B cell (primary cell): ENCODE results near the gene GCNT2. TPM values are rescaled to one million over a fixed set of nuclear protein-coding genes. Genes with fewer than 3 reads are reported as not detected.

Experiments used
- ATAC-seq: fragments of 200-7000 bp; cut with Tn5 transposase; one replicate; pipeline ENCODE4 v1.10.0; 2021; ENCODE audit warnings: low read depth, mild to moderate bottlenecking, moderate number of reproducible peaks, moderate library complexity
- CTCF ChIA-PET: fragments of 350-600 bp; sonication (Branson Sonifier 250); formaldehyde crosslinking; loops from one replicate; lab custom pipeline; 2021; ENCODE audit warnings: antibody characterized with exemption, inconsistent platforms; lab: Charles Lee
- POLR2A ChIA-PET: fragments of 350-600 bp; sonication (Branson Sonifier 250); formaldehyde crosslinking; loops from one replicate; lab custom pipeline; 2021; ENCODE audit warnings: antibody characterized with exemption; lab: Charles Lee
- DNase-seq: peaks from one replicate; pipeline ENCODE4 v3.0.0; 2013
- H2AFZ ChIP-seq: 2 replicates; pipeline ENCODE4 v1.6.1; 2012; ENCODE audit warnings: mild to moderate bottlenecking, low read depth, low read length; ENCODE audit not compliant: insufficient read depth, poor library complexity, severe bottlenecking
- H3K27ac ChIP-seq, 2 donors: 1 replicate in 1 of 2; 2 replicates in 1 of 2; pipeline ENCODE4 v1.5.1; 2012 to 2013; ENCODE audit warnings: low read length in 2 of 2, mild to moderate bottlenecking in 2 of 2, moderate library complexity in 1 of 2
- H3K27me3 ChIP-seq, 4 experiments: fragments of 200-600 bp in 1 of 4; sonication (generic) in 1 of 4; replicated peaks in 1 of 4; 1 replicate in 2 of 4; 2 replicates in 2 of 4; pipeline versions ENCODE4 v1.6.1 to v1.7.0; 2013 to 2016; ENCODE audit warnings: low read length in 3 of 4, mild to moderate bottlenecking in 2 of 4, mixed read lengths in 1 of 4, moderate library complexity in 1 of 4; ENCODE audit not compliant: insufficient read depth in 4 of 4, control insufficient read depth in 3 of 4; ENCODE audit errors: control extremely low read depth in 1 of 4
- H3K36me3 ChIP-seq, 2 experiments: replicated peaks in 1 of 2; 1 replicate in 1 of 2; 2 replicates in 1 of 2; pipeline versions ENCODE4 v1.6.1 to v1.7.1; 2013; ENCODE audit warnings: low read length in 1 of 2; ENCODE audit not compliant: insufficient read depth in 2 of 2, control insufficient read depth in 1 of 2; ENCODE audit errors: control extremely low read depth in 1 of 2, extremely low read depth in 1 of 2
- H3K4me1 ChIP-seq, 2 donors: fragments of 200-600 bp in 1 of 2; sonication (generic) in 1 of 2; 1 replicate in 1 of 2; 2 replicates in 1 of 2; pipeline versions ENCODE4 v1.5.1 to v1.6.1; 2013 to 2017; ENCODE audit warnings: low read length in 2 of 2; ENCODE audit not compliant: control insufficient read depth in 2 of 2, insufficient read depth in 2 of 2
- H3K4me2 ChIP-seq: replicated peaks from 2 replicates; pipeline ENCODE3; 2012; ENCODE audit warnings: mild to moderate bottlenecking, low read depth, low read length; ENCODE audit not compliant: poor library complexity, severe bottlenecking
- H3K4me3 ChIP-seq, 5 experiments: fragments of 200-600 bp in 1 of 5; sonication (generic) in 1 of 5; 1 replicate in 3 of 5; 2 replicates in 2 of 5; pipeline versions ENCODE4 v1.5.1 to v1.7.0; 2011 to 2016; ENCODE audit warnings: low read length in 4 of 5, mild to moderate bottlenecking in 4 of 5, low read depth in 2 of 5, control low read depth in 1 of 5, moderate library complexity in 1 of 5; ENCODE audit not compliant: insufficient read depth in 1 of 5; ENCODE audit errors: control extremely low read depth in 1 of 5, extremely low read depth in 1 of 5
- H3K79me2 ChIP-seq: fragments of 200-600 bp; sonication (generic); one replicate; pipeline ENCODE4 v1.6.0; 2016; ENCODE audit warnings: low read length; ENCODE audit not compliant: control insufficient read depth, insufficient read depth
- H3K9ac ChIP-seq: fragments of 200-600 bp; sonication (generic); 2 replicates; pipeline ENCODE4 v1.6.1; 2017; ENCODE audit warnings: mild to moderate bottlenecking, low read length, moderate library complexity
- H3K9me3 ChIP-seq, 3 donors: one replicate each; pipeline versions ENCODE4 v1.6.1 to v1.7.1; 2013; ENCODE audit warnings: low read length in 2 of 3; ENCODE audit not compliant: control insufficient read depth in 2 of 3, insufficient read depth in 1 of 3; ENCODE audit errors: control extremely low read depth in 1 of 3
- H4K20me1 ChIP-seq: 2 replicates; pipeline ENCODE4 v1.6.0; 2012; ENCODE audit warnings: mild to moderate bottlenecking, low read length; ENCODE audit not compliant: insufficient read depth, control insufficient read depth, poor library complexity, severe bottlenecking
- H3K27ac Mint-ChIP-seq: one replicate; pipeline ENCODE4 v1.8.0; 2021; ENCODE audit warnings: mixed read lengths
- H3K27me3 Mint-ChIP-seq: one replicate; pipeline ENCODE4 v1.8.0; 2021; ENCODE audit warnings: mixed read lengths
- H3K4me1 Mint-ChIP-seq: one replicate; pipeline ENCODE4 v1.8.0; 2021; ENCODE audit warnings: mixed read lengths
- H3K4me3 Mint-ChIP-seq: one replicate; pipeline ENCODE4 v1.8.0; 2021; ENCODE audit warnings: mixed read lengths
- H3K9me3 Mint-ChIP-seq: one replicate; pipeline ENCODE4 v1.8.0; 2022; ENCODE audit warnings: mixed read lengths; ENCODE audit not compliant: insufficient read depth
- EZH2 ChIP-seq: IDR thresholded peaks from 2 replicates; pipeline ENCODE4 v1.6.1; 2012; ENCODE audit warnings: borderline replicate concordance, low read depth, mild to moderate bottlenecking, moderate library complexity, low read length; ENCODE audit not compliant: insufficient read depth, poor library complexity, severe bottlenecking
- WGBS: methylation state at CpG from one replicate; pipeline ENCODE4 v1.1.5; 2013; ENCODE audit warnings: missing lambda C conversion rate; ENCODE audit not compliant: insufficient coverage; 5-methylcytosine and 5-hydroxymethylcytosine counted together
- intact Hi-C: fragments of 100-400 bp; cut with micrococcal nuclease; formaldehyde crosslinking; loops from one replicate; pipeline ENCODE4 v1.10.0; 2022
- polyA plus RNA-seq: library from polyadenylated mRNA; depleted of rRNA; stranded (reverse); fragments of >200 nt; gene quantifications from 2 replicates; pipeline ENCODE4 v1.2.3, GENCODE V29; 2012
- total RNA-seq, 2 donors: library from RNA; stranded (reverse); fragments of 120-200 nt in 1 of 2; gene quantifications; 1 replicate in 1 of 2; 2 replicates in 1 of 2; pipeline versions ENCODE4 v1.2.3 to v1.2.4, GENCODE V29; 2013 to 2022
- TF ChIP-seq, protein P1 (sequence below): fragments of 200-600 bp; IDR thresholded peaks from one replicate; pipeline ENCODE4 v1.8.0; 2022; ENCODE audit warnings: antibody characterized with exemption, mild to moderate bottlenecking

The GCNT2 gene
- total and polyA plus RNA-seq, 2 donors (not counting 1 experiment from before 2014, with no cell fraction given), result 6.8 to 32.1 TPM

DNA sequence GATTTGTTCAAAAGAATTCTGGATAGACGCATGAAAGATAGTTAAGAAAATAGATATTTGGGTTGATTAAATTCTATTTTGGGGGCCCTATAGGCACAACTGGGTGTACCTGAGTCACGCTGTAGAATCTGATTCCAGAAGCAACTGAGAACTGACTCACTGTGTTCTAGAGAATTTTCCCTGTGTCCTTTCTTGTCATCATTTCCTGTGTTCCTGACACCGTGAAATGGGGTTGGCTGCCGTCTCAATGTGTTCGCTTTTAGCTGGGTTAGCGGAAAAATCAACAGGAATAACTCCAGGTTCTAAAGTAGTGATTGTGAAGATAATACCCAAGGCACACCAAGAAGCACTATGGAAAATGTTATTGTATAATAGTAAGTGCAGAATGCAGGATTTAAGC is 5.0 kb downstream of the GCNT2 start:
- peaks cover 42% of the 10 kb centered on the region for H3K4me1 Mint-ChIP-seq
- H3K27ac Mint-ChIP-seq, result no peak overlapping the region
- H3K9me3 ChIP-seq, result no peaks in the 10 kb centered on the region
- no peaks in the 10 kb centered on the region for H3K27me3 ChIP-seq
- H3K9ac ChIP-seq, result no peak overlapping the region
- no peaks in the 10 kb centered on the region for H3K9me3 Mint-ChIP-seq
- no peaks in the 10 kb centered on the region for H3K27me3 Mint-ChIP-seq
- no peak overlapping the region for H3K27ac ChIP-seq
- ATAC-seq, result no peak
- H3K4me2 ChIP-seq, result no peak overlapping the region
- no peak overlapping the region for H3K4me3 ChIP-seq
- TF ChIP-seq, protein P1, sequence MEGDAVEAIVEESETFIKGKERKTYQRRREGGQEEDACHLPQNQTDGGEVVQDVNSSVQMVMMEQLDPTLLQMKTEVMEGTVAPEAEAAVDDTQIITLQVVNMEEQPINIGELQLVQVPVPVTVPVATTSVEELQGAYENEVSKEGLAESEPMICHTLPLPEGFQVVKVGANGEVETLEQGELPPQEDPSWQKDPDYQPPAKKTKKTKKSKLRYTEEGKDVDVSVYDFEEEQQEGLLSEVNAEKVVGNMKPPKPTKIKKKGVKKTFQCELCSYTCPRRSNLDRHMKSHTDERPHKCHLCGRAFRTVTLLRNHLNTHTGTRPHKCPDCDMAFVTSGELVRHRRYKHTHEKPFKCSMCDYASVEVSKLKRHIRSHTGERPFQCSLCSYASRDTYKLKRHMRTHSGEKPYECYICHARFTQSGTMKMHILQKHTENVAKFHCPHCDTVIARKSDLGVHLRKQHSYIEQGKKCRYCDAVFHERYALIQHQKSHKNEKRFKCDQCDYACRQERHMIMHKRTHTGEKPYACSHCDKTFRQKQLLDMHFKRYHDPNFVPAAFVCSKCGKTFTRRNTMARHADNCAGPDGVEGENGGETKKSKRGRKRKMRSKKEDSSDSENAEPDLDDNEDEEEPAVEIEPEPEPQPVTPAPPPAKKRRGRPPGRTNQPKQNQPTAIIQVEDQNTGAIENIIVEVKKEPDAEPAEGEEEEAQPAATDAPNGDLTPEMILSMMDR, result no peak
- no peak for TF ChIP-seq EZH2
- H2AFZ ChIP-seq, result no peak overlapping the region
- no peak for DNase-seq
- H3K4me3 Mint-ChIP-seq, result no peak overlapping the region
- H3K79me2 ChIP-seq, result peaks cover 17% of the 10 kb centered on the region
- POLR2A ChIA-PET, result interaction anchor here (1.2 kb wide), 1 partner anchor 10 kb away, joined by 4 read pairs; no protein-coding TSS in a partner anchor
- intact Hi-C loops, result loop anchor here (5.0 kb wide), 2 partner anchors 36 to 71 kb away; no protein-coding TSS in a partner anchor
- H4K20me1 ChIP-seq, result no peaks in the 10 kb centered on the region
- CTCF ChIA-PET, result interaction anchor here (6.5 kb wide), 1 partner anchor 14 kb away, joined by 40 read pairs; no protein-coding TSS in a partner anchor
- H3K36me3 ChIP-seq, result no peaks in the 10 kb centered on the region
- peaks cover 21 to 40% of the 10 kb centered on the region in 2 donors for H3K4me1 ChIP-seq
- WGBS, result 100% methylated on average over 6 of the region's 6 CpGs
